PC-9 (cell line): Measurements from ENCODE around the gene FYN.

Experiments
- CTCF ChIP-seq: fragments of 200-600 bp; sonication (generic); conservative IDR thresholded peaks from 2 replicates; pipeline ENCODE4 v1.6.1; 2017; ENCODE audit warnings: mixed run types, antibody characterized with exemption, mild to moderate bottlenecking, moderate library complexity
- EZH2 ChIP-seq: fragments of 200-600 bp; sonication (generic); IDR thresholded peaks from 2 replicates; pipeline ENCODE4 v1.8.0; 2017; ENCODE audit warnings: antibody characterized with exemption, low read depth

GRCh38 chr6:111782192-111782809, 91.0 kb downstream of the FYN start:
- no peak for TF ChIP-seq CTCF
- no peak for TF ChIP-seq EZH2
